ENCODE data around the gene CMPK2.

The CMPK2 gene

GRCh38 chr2:6880200-6880733 lies 14.6 kb upstream of the CMPK2 start:
- H3K4me1 ChIP-seq (ENCODE audit: control insufficient read depth in 2 of 2, insufficient read depth in 2 of 2, low read length in 2 of 2): peaks cover 3 to 6% of the 10 kb centered on the region in 2 donors
- H3K9ac ChIP-seq (ENCODE audit: low read depth in 1 of 2, low read length in 2 of 2): no peak overlapping the region
- H3K27me3 ChIP-seq (ENCODE audit: control insufficient read depth in 2 of 2, insufficient read depth in 2 of 2, low read length in 2 of 2): no peaks in the 10 kb centered on the region
- no peak overlapping the region for H3K4me3 ChIP-seq (ENCODE audit: low read length in 2 of 2)
- H3K36me3 ChIP-seq (ENCODE audit: control insufficient read depth in 2 of 2, insufficient read depth in 2 of 2, low read length in 2 of 2): no peaks in the 10 kb centered on the region
- H3K9me3 ChIP-seq (ENCODE audit: control insufficient read depth in 2 of 2, low read length in 2 of 2): no peaks in the 10 kb centered on the region
- no peak overlapping the region for H3K27ac ChIP-seq (ENCODE audit: low read depth in 2 of 2, low read length in 2 of 2)

GRCh38 chr2:6879011-6879410 lies 13.3 kb upstream of the CMPK2 start:
- no peak overlapping the region for H3K9ac ChIP-seq (ENCODE audit: low read depth in 1 of 2, low read length in 2 of 2)
- H3K27me3 ChIP-seq (ENCODE audit: control insufficient read depth in 2 of 2, insufficient read depth in 2 of 2, low read length in 2 of 2): no peaks in the 10 kb centered on the region
- H3K4me1 ChIP-seq (ENCODE audit: control insufficient read depth in 2 of 2, insufficient read depth in 2 of 2, low read length in 2 of 2): peaks cover 3 to 6% of the 10 kb centered on the region in 2 donors
- H3K4me3 ChIP-seq (ENCODE audit: low read length in 2 of 2): peak overlapping the region in 1 of 2 donors; percentile 76
- no peak overlapping the region for H3K27ac ChIP-seq (ENCODE audit: low read depth in 2 of 2, low read length in 2 of 2)
- H3K36me3 ChIP-seq (ENCODE audit: control insufficient read depth in 2 of 2, insufficient read depth in 2 of 2, low read length in 2 of 2): no peaks in the 10 kb centered on the region
- no peaks in the 10 kb centered on the region for H3K9me3 ChIP-seq (ENCODE audit: control insufficient read depth in 2 of 2, low read length in 2 of 2)

GRCh38 chr2:6878549-6878948 lies 12.8 kb upstream of the CMPK2 start:
- Histone ChIP-seq H3K9me3 (ENCODE audit: control insufficient read depth in 2 of 2, low read length in 2 of 2) (no peaks in the 10 kb centered on the region), H3K36me3 (ENCODE audit: control insufficient read depth in 2 of 2, insufficient read depth in 2 of 2, low read length in 2 of 2) (no peaks in the 10 kb centered on the region), H3K4me1 (ENCODE audit: control insufficient read depth in 2 of 2, insufficient read depth in 2 of 2, low read length in 2 of 2) (peaks cover 3 to 6% of the 10 kb centered on the region in 2 donors), H3K27ac (ENCODE audit: low read depth in 2 of 2, low read length in 2 of 2) (no peak overlapping the region), H3K9ac (ENCODE audit: low read depth in 1 of 2, low read length in 2 of 2) (no peak overlapping the region), H3K4me3 (ENCODE audit: low read length in 2 of 2) (peak overlapping the region in 1 of 2 donors; percentile 76), H3K27me3 (ENCODE audit: control insufficient read depth in 2 of 2, insufficient read depth in 2 of 2, low read length in 2 of 2) (no peaks in the 10 kb centered on the region)

DNA sequence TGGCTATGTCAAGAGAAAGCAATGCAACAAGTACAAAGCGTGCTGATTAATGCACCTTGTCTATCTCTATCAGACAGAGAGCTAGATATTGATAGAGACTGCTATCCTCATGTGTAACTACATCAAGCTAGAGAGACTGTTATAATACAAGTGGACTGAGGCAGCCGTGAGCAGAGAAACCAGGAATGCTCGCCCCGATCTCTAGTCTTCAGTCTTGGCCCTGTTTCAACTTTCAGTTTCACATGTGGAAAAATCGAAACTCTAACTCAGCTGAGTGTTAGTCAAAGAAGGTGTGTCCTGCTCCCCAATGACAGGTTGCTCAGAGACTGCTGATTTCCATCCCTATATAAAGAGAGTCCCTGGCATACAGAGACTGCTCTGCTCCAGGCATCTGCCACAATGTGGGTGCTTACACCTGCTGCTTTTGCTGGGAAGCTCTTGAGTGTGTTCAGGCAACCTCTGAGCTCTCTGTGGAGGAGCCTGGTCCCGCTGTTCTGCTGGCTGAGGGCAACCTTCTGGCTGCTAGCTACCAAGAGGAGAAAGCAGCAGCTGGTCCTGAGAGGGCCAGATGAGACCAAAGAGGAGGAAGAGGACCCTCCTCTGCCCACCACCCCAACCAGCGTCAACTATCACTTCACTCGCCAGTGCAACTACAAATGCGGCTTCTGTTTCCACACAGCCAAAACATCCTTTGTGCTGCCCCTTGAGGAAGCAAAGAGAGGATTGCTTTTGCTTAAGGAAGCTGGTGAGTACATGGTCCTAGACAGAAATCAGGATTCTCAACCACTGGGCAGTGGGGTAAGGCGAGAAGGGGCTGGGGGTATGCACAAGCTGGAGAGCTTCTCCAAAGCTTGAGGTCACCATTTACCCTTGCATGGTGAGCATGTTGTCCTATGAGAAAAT lies 11.9 kb upstream of the CMPK2 start, which contains the start of gene RSAD2:
RSAD2 (plus strand) TSS at position 376 of the 903 bp plus-strand sequence; CDS start at position 400, 24 bp downstream.
- Histone ChIP-seq H3K4me3 (ENCODE audit: low read length in 2 of 2) (peak within 1 kb of the TSS; percentile 65 to 76), H3K9ac (ENCODE audit: low read depth in 1 of 2, low read length in 2 of 2) (peak within 1 kb of the TSS; percentile 16 to 57), H3K4me1 (ENCODE audit: control insufficient read depth in 2 of 2, insufficient read depth in 2 of 2, low read length in 2 of 2) (peaks cover 3 to 6% of the 10 kb centered on the region in 2 donors), H3K36me3 (ENCODE audit: control insufficient read depth in 2 of 2, insufficient read depth in 2 of 2, low read length in 2 of 2) (no peaks in the 10 kb centered on the region), H3K9me3 (ENCODE audit: control insufficient read depth in 2 of 2, low read length in 2 of 2) (no peaks in the 10 kb centered on the region), H3K27ac (ENCODE audit: low read depth in 2 of 2, low read length in 2 of 2) (peak within 1 kb of the TSS; percentile 13 to 59), H3K27me3 (ENCODE audit: control insufficient read depth in 2 of 2, insufficient read depth in 2 of 2, low read length in 2 of 2) (no peaks in the 10 kb centered on the region)

DNA sequence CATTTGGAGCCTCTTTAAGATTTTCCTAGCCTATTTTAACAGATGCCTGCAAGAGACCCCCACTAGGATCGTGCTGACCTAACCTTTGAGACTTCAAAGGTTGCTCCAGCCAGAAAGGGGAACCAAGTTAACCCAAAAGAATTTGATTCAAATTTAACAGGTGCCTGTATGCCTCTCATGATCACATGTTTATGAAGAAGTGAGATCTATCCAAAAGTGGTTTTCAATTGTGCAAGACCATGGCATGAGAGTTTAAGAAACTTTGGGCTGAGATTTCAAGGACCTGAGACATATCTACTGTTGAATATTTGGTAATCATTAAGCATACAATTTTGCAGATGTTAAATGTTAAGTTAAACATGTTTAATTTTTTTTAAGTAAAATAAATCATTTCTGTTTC lies 10.6 kb upstream of the CMPK2 start:
- H3K9me3 ChIP-seq (ENCODE audit: control insufficient read depth in 2 of 2, low read length in 2 of 2): no peaks in the 10 kb centered on the region
- H3K4me3 ChIP-seq (ENCODE audit: low read length in 2 of 2): no peak overlapping the region
- no peaks in the 10 kb centered on the region for H3K36me3 ChIP-seq (ENCODE audit: control insufficient read depth in 2 of 2, insufficient read depth in 2 of 2, low read length in 2 of 2)
- no peak overlapping the region for H3K27ac ChIP-seq (ENCODE audit: low read depth in 2 of 2, low read length in 2 of 2)
- H3K4me1 ChIP-seq (ENCODE audit: control insufficient read depth in 2 of 2, insufficient read depth in 2 of 2, low read length in 2 of 2): peaks cover 3 to 6% of the 10 kb centered on the region in 2 donors
- no peak overlapping the region for H3K9ac ChIP-seq (ENCODE audit: low read depth in 1 of 2, low read length in 2 of 2)
- H3K27me3 ChIP-seq (ENCODE audit: control insufficient read depth in 2 of 2, insufficient read depth in 2 of 2, low read length in 2 of 2): no peaks in the 10 kb centered on the region

GRCh38 chr2:6874032-6874431 lies 8.3 kb upstream of the CMPK2 start:
- Histone ChIP-seq H3K4me3 (ENCODE audit: low read length in 2 of 2) (no peak overlapping the region), H3K4me1 (ENCODE audit: control insufficient read depth in 2 of 2, insufficient read depth in 2 of 2, low read length in 2 of 2) (peaks cover 3 to 4% of the 10 kb centered on the region in 2 donors), H3K27ac (ENCODE audit: low read depth in 2 of 2, low read length in 2 of 2) (no peak overlapping the region), H3K36me3 (ENCODE audit: control insufficient read depth in 2 of 2, insufficient read depth in 2 of 2, low read length in 2 of 2) (no peaks in the 10 kb centered on the region), H3K27me3 (ENCODE audit: control insufficient read depth in 2 of 2, insufficient read depth in 2 of 2, low read length in 2 of 2) (no peaks in the 10 kb centered on the region), H3K9me3 (ENCODE audit: control insufficient read depth in 2 of 2, low read length in 2 of 2) (no peaks in the 10 kb centered on the region), H3K9ac (ENCODE audit: low read depth in 1 of 2, low read length in 2 of 2) (no peak overlapping the region)

DNA sequence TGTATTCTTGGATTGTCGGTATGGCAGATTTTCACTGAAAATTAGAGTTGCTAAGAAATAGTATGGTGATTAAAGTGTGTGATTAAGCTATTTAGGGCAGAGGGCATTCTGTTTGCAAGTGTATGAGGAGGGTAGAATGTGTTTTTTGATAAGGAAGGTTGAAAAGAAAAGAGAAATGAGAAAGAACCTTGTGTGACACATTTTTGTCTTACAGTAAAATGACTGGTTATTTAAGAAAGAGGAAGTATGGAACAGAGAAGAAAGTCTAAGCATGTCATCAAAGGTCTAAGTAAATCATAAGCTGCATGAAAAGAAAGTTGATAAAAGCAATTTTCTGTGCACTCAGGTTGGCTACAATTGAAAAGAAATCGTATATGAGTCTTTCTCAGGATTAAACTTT lies 6.7 kb upstream of the CMPK2 start:
- Histone ChIP-seq H3K27ac (ENCODE audit: low read depth in 2 of 2, low read length in 2 of 2) (no peak overlapping the region), H3K27me3 (ENCODE audit: control insufficient read depth in 2 of 2, insufficient read depth in 2 of 2, low read length in 2 of 2) (no peaks in the 10 kb centered on the region)

DNA sequence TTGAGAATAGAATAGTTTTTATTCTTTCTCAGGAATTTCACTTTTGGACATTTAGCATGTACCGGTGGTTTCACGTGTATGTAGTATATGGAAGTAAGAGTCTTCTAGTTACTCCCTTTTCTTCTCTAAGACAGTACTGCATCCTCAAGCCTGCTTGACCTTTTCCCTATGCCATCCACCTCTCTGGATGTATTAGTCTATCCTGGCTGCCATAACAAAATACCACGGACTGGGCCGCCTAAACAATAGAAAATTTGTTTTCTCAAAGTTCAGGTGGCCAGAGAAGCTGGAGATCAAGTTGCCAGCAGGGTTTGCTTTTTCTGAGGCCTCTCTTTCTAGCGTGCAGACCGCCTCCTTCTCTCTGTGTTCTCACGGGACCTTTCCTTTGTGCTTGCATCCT lies 1.3 kb upstream of the CMPK2 start:
- Histone ChIP-seq H3K36me3 (ENCODE audit: control insufficient read depth in 2 of 2, insufficient read depth in 2 of 2, low read length in 2 of 2) (no peaks in the 10 kb centered on the region), H3K27ac (ENCODE audit: low read depth in 2 of 2, low read length in 2 of 2) (no peak overlapping the region), H3K4me3 (ENCODE audit: low read length in 2 of 2) (no peak overlapping the region), H3K27me3 (ENCODE audit: control insufficient read depth in 2 of 2, insufficient read depth in 2 of 2, low read length in 2 of 2) (no peaks in the 10 kb centered on the region), H3K4me1 (ENCODE audit: control insufficient read depth in 2 of 2, insufficient read depth in 2 of 2, low read length in 2 of 2) (peaks cover 6 to 12% of the 10 kb centered on the region in 2 donors), H3K9me3 (ENCODE audit: control insufficient read depth in 2 of 2, low read length in 2 of 2) (no peaks in the 10 kb centered on the region), H3K9ac (ENCODE audit: low read depth in 1 of 2, low read length in 2 of 2) (peak overlapping the region in 1 of 2 donors; percentile 17)

More for the DNA sequence above, 6.7 kb upstream of the CMPK2 start:
- Histone ChIP-seq H3K36me3 (ENCODE audit: control insufficient read depth in 2 of 2, insufficient read depth in 2 of 2, low read length in 2 of 2) (no peaks in the 10 kb centered on the region), H3K4me1 (ENCODE audit: control insufficient read depth in 2 of 2, insufficient read depth in 2 of 2, low read length in 2 of 2) (no peaks in the 10 kb centered on the region), H3K9me3 (ENCODE audit: control insufficient read depth in 2 of 2, low read length in 2 of 2) (no peaks in the 10 kb centered on the region), H3K4me3 (ENCODE audit: low read length in 2 of 2) (no peak overlapping the region), H3K9ac (ENCODE audit: low read depth in 1 of 2, low read length in 2 of 2) (no peak overlapping the region)

DNA sequence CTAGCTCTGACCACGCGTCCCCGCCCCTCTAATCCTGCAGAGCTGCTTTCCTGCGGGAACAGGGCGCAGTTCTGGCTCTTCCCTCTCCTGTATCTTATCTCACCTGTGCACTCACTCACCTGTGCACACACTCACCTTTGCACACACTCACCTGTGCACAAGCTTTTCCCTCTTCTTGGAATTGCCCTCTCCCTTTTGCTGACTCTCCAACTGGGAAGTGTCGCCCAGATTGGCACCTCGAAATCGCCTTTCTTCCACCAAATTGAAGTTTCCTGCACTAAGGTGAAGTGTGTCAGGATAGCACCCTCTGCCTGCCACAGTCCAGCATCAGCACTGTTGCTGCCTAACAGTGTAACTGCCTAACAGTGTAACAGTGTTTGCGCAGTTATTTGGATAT lies 566 bp upstream of the CMPK2 start:
- Histone ChIP-seq H3K27ac (ENCODE audit: low read depth in 2 of 2, low read length in 2 of 2) (peak overlapping the region; percentile 66 to 81), H3K9ac (ENCODE audit: low read depth in 1 of 2, low read length in 2 of 2) (peak overlapping the region; percentile 38 to 64), H3K4me1 (ENCODE audit: control insufficient read depth in 2 of 2, insufficient read depth in 2 of 2, low read length in 2 of 2) (peaks cover 6 to 12% of the 10 kb centered on the region in 2 donors), H3K36me3 (ENCODE audit: control insufficient read depth in 2 of 2, insufficient read depth in 2 of 2, low read length in 2 of 2) (no peaks in the 10 kb centered on the region), H3K9me3 (ENCODE audit: control insufficient read depth in 2 of 2, low read length in 2 of 2) (no peaks in the 10 kb centered on the region), H3K4me3 (ENCODE audit: low read length in 2 of 2) (peak overlapping the region; percentile 73 to 78), H3K27me3 (ENCODE audit: control insufficient read depth in 2 of 2, insufficient read depth in 2 of 2, low read length in 2 of 2) (no peaks in the 10 kb centered on the region)

GRCh38 chr2:6864923-6865345 lies 773 bp downstream of the CMPK2 start:
- Histone ChIP-seq H3K27me3 (ENCODE audit: control insufficient read depth in 2 of 2, insufficient read depth in 2 of 2, low read length in 2 of 2) (no peaks in the 10 kb centered on the region), H3K4me3 (ENCODE audit: low read length in 2 of 2) (peak overlapping the region; percentile 73 to 78), H3K27ac (ENCODE audit: low read depth in 2 of 2, low read length in 2 of 2) (peak overlapping the region in 1 of 2 donors; percentile 81), H3K9ac (ENCODE audit: low read depth in 1 of 2, low read length in 2 of 2) (peak overlapping the region; percentile 38 to 64), H3K4me1 (ENCODE audit: control insufficient read depth in 2 of 2, insufficient read depth in 2 of 2, low read length in 2 of 2) (peaks cover 6 to 12% of the 10 kb centered on the region in 2 donors), H3K36me3 (ENCODE audit: control insufficient read depth in 2 of 2, insufficient read depth in 2 of 2, low read length in 2 of 2) (peaks cover 0 to 6% of the 10 kb centered on the region in 2 donors), H3K9me3 (ENCODE audit: control insufficient read depth in 2 of 2, low read length in 2 of 2) (peaks cover 0 to 1% of the 10 kb centered on the region in 2 donors)

Measured in mucosa of rectum (tissue), 2 donors.